Measurements from ENCODE around the gene CES3. TPM values are rescaled to one million over a fixed set of nuclear protein-coding genes. Genes with fewer than 3 reads are reported as not detected.
"Not testable (repeated sequence)": the region's sequence is repeated elsewhere in the genome, so short reads cannot be mapped to it uniquely, and the experiment has no call there.

Gene CES3
- total RNA-seq, 3 donors from 2014 or later, result 0.29 to 5.9 (median 2.1) TPM

GRCh38 chr16:66954097-66954659 is 6.9 kb upstream of the CES3 start:
- DNase-seq (ENCODE audit: low spot score in 2 of 2), result peak; percentile 58 to 68
- Histone ChIP-seq H3K27ac (no peak overlapping the region), H3K4me3 (no peak overlapping the region), H3K27me3 (peaks cover 0 to 6% of the 10 kb centered on the region in 2 donors), H3K9me3 (no peaks in the 10 kb centered on the region), H3K36me3 (no peaks in the 10 kb centered on the region), H3K4me1 (no peaks in the 10 kb centered on the region)
- intact Hi-C loops (cut with DNase I; ENCODE audit: low total_unique reads), result no loop called here
- TF ChIP-seq POLR2A (IDR thresholded peaks at IDR 0.05) (no peak), CTCF (IDR thresholded peaks at IDR 0.05) (peak; percentile 59 to 81 (median 78))

GRCh38 chr16:66955363-66956153 is 5.5 kb upstream of the CES3 start:
- H3K4me1 ChIP-seq; H3K27me3 ChIP-seq; DNase-seq (ENCODE audit: low spot score in 2 of 2); H3K4me3 ChIP-seq; H3K36me3 ChIP-seq; H3K9me3 ChIP-seq; H3K27ac ChIP-seq; intact Hi-C loops (cut with DNase I; ENCODE audit: low total_unique reads): not testable (repeated sequence)

- H3K36me3 ChIP-seq; H3K27ac ChIP-seq; intact Hi-C loops (cut with DNase I; ENCODE audit: low total_unique reads); DNase-seq (ENCODE audit: low spot score in 2 of 2); H3K9me3 ChIP-seq; H3K4me1 ChIP-seq; H3K4me3 ChIP-seq; H3K27me3 ChIP-seq: not testable (repeated sequence)
Measured at GRCh38 chr16:66956154-66956457, 5.0 kb upstream of the CES3 start.

- no peak for DNase-seq (ENCODE audit: low spot score in 2 of 2)
- H3K27me3 ChIP-seq, result no peaks in the 10 kb centered on the region
- H3K27ac ChIP-seq, result no peak overlapping the region
- no peak for TF ChIP-seq POLR2A (IDR thresholded peaks at IDR 0.05)
- no peak for TF ChIP-seq POLR2AphosphoS5 (IDR thresholded peaks at IDR 0.05)
- no peak for TF ChIP-seq CTCF (IDR thresholded peaks at IDR 0.05)
- no peak overlapping the region for H3K4me3 ChIP-seq
- H3K9me3 ChIP-seq, result no peaks in the 10 kb centered on the region
- intact Hi-C loops (cut with DNase I; ENCODE audit: low total_unique reads), result no loop called here
- H3K36me3 ChIP-seq, result no peaks in the 10 kb centered on the region
- H3K4me1 ChIP-seq, result no peaks in the 10 kb centered on the region
Measured at GRCh38 chr16:66958857-66959703, 2.0 kb upstream of the CES3 start.

- H3K27me3 ChIP-seq, result no peaks in the 10 kb centered on the region
- DNase-seq (ENCODE audit: low spot score in 2 of 2), result no peak
- no peak for TF ChIP-seq CTCF (IDR thresholded peaks at IDR 0.05)
- no peak for TF ChIP-seq POLR2AphosphoS5 (IDR thresholded peaks at IDR 0.05)
- TF ChIP-seq POLR2A (IDR thresholded peaks at IDR 0.05), result no peak
- intact Hi-C loops (cut with DNase I; ENCODE audit: low total_unique reads), result loop anchor here (10.0 kb wide), 1 partner anchor 185 kb away; no protein-coding TSS in a partner anchor
- H3K9me3 ChIP-seq, result no peaks in the 10 kb centered on the region
- H3K4me1 ChIP-seq, result no peaks in the 10 kb centered on the region
- no peaks in the 10 kb centered on the region for H3K36me3 ChIP-seq
- H3K27ac ChIP-seq, result no peak overlapping the region
- H3K4me3 ChIP-seq, result no peak overlapping the region
Measured at GRCh38 chr16:66959704-66960161, 1.3 kb upstream of the CES3 start.

- no peaks in the 10 kb centered on the region for H3K36me3 ChIP-seq
- no peaks in the 10 kb centered on the region for H3K9me3 ChIP-seq
- DNase-seq (ENCODE audit: low spot score in 2 of 2), result no peak
- intact Hi-C loops (cut with DNase I; ENCODE audit: low total_unique reads), result loop anchor here (10.0 kb wide), 1 partner anchor 185 kb away; no protein-coding TSS in a partner anchor
- H3K27ac ChIP-seq, result no peak overlapping the region
- no peaks in the 10 kb centered on the region for H3K27me3 ChIP-seq
- H3K4me1 ChIP-seq, result no peaks in the 10 kb centered on the region
- TF ChIP-seq CTCF (IDR thresholded peaks at IDR 0.05) (no peak), POLR2A (IDR thresholded peaks at IDR 0.05) (no peak), POLR2AphosphoS5 (IDR thresholded peaks at IDR 0.05) (no peak)
- no peak overlapping the region for H3K4me3 ChIP-seq
Measured at GRCh38 chr16:66960270-66960669, 796 bp upstream of the CES3 start.

Measured in breast epithelium (tissue), 4 donors.